A673 (cell line): ENCODE data around the gene IFT27.

ENCODE experiments used
- EZH2 ChIP-seq: fragments of 200-600 bp; sonication (generic); IDR thresholded peaks from 2 replicates; pipeline ENCODE4 v1.6.1; 2017; ENCODE audit warnings: borderline replicate concordance, low read depth, mild to moderate bottlenecking, mixed read lengths, antibody characterized with exemption, low read length; ENCODE audit not compliant: poor library complexity, severe bottlenecking
- TF ChIP-seq, protein P1 (sequence below): fragments of 300-800, 200-600 bp; sonication (generic); conservative IDR thresholded peaks from 2 replicates; pipeline ENCODE4 v1.5.1; 2017; ENCODE audit warnings: low read depth, mild to moderate bottlenecking, antibody characterized with exemption, low read length, moderate library complexity, mixed read lengths

DNA sequence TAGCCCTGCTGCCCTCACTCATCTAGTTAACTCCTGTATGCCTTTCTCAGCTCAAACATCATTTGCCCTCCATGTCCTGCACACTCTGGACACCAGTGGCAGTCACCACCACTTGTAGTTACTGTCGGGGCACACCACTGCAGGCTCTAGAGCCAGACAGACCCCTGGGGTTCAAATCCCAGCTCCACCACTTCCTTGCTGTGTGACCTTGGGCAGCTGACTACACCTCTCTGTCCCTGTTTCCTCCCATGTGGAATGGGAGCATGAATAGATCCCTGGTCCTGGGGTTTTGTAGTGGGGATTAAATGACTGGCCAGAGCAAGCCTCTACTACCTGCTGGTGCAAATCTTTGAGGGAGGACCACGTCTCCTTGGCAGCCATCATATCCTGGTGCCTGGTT lies 7.8 kb upstream of the IFT27 start:
- TF ChIP-seq, protein P1, sequence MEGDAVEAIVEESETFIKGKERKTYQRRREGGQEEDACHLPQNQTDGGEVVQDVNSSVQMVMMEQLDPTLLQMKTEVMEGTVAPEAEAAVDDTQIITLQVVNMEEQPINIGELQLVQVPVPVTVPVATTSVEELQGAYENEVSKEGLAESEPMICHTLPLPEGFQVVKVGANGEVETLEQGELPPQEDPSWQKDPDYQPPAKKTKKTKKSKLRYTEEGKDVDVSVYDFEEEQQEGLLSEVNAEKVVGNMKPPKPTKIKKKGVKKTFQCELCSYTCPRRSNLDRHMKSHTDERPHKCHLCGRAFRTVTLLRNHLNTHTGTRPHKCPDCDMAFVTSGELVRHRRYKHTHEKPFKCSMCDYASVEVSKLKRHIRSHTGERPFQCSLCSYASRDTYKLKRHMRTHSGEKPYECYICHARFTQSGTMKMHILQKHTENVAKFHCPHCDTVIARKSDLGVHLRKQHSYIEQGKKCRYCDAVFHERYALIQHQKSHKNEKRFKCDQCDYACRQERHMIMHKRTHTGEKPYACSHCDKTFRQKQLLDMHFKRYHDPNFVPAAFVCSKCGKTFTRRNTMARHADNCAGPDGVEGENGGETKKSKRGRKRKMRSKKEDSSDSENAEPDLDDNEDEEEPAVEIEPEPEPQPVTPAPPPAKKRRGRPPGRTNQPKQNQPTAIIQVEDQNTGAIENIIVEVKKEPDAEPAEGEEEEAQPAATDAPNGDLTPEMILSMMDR = no peak
- no peak for TF ChIP-seq EZH2
